ENCODE data around the gene MRC1.

DNA sequence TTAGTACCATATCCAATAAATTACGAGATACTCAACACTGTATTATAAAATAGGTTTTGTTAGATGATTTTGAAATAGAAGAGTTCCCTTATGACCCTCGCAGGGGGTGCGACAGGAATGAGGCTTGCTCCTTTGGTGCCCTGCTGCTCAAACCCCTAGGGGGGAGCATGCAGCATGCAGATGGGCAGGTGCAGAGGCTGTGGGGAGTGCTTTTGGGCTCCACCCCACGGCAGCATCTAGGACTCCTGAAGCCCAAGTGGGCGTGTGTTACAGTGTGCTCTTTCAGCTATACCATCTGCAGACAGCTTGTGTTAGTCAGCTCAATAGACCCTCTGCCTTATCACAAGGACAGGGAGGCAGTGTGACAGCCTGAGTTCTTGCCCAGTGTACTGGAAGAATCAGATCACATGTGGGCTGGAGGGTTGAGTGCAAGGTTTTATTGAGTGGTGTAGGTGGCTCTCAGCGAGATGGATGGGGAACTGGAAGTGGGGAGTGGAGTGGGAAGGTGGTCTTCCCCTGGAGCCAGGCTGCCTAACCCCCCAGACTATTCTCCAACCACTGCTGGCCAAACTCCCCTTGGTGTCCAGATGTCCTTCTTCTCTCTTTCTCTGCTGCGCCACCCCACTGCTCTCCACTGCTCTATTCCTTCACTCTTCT, 3.1 kb upstream of the MRC1 start:
- TF ChIP-seq, protein P1, sequence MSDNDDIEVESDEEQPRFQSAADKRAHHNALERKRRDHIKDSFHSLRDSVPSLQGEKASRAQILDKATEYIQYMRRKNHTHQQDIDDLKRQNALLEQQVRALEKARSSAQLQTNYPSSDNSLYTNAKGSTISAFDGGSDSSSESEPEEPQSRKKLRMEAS (IDR thresholded peaks at IDR 0.05): no peak
- TF ChIP-seq EP300 (IDR thresholded peaks at IDR 0.05; ENCODE audit: borderline replicate concordance) (no peak), ZBTB7A (IDR thresholded peaks at IDR 0.05; ENCODE audit: low read depth) (no peak)
- TF ChIP-seq, protein P2, sequence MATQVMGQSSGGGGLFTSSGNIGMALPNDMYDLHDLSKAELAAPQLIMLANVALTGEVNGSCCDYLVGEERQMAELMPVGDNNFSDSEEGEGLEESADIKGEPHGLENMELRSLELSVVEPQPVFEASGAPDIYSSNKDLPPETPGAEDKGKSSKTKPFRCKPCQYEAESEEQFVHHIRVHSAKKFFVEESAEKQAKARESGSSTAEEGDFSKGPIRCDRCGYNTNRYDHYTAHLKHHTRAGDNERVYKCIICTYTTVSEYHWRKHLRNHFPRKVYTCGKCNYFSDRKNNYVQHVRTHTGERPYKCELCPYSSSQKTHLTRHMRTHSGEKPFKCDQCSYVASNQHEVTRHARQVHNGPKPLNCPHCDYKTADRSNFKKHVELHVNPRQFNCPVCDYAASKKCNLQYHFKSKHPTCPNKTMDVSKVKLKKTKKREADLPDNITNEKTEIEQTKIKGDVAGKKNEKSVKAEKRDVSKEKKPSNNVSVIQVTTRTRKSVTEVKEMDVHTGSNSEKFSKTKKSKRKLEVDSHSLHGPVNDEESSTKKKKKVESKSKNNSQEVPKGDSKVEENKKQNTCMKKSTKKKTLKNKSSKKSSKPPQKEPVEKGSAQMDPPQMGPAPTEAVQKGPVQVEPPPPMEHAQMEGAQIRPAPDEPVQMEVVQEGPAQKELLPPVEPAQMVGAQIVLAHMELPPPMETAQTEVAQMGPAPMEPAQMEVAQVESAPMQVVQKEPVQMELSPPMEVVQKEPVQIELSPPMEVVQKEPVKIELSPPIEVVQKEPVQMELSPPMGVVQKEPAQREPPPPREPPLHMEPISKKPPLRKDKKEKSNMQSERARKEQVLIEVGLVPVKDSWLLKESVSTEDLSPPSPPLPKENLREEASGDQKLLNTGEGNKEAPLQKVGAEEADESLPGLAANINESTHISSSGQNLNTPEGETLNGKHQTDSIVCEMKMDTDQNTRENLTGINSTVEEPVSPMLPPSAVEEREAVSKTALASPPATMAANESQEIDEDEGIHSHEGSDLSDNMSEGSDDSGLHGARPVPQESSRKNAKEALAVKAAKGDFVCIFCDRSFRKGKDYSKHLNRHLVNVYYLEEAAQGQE (IDR thresholded peaks at IDR 0.05; ENCODE audit: low read depth): no peak
